Astrocyte of the spinal cord (primary cell): ENCODE results near the gene GPX2.

Source experiments
- DNase-seq: peaks from one replicate; pipeline ENCODE4 v3.0.0; 2011; ENCODE audit warnings: low read depth, low spot score
- H3K4me3 ChIP-seq: 2 replicates; pipeline ENCODE4 v1.5.1; 2011; ENCODE audit warnings: low read depth, mild to moderate bottlenecking, low read length, moderate library complexity
- in situ Hi-C: cut with HindIII; loops from 2 replicates; pipeline ENCODE4 v1.10.0; 2017; ENCODE audit warnings: low sequenced_read_pairs
- TF ChIP-seq, protein P1 (sequence below): IDR thresholded peaks from 2 replicates; pipeline ENCODE4 v1.5.1; 2012; ENCODE audit warnings: low read depth, mild to moderate bottlenecking, low read length, inconsistent platforms

Gene GPX2

DNA sequence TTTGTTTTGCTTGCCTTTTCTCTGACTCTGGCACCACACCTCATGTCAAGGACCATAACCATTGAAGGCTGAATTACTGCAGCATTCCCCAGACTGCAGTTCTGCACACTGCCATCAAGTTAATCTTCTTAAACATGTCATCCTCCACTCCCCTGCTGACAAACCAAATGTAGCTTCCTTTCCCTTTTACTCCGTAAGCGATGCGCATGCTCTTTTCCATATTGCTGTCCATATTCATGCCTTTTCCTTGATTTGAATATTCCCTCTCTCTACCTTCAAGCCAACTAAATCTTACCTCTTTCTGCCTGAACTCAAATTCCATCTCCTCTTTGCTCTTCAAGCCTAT, 13.6 kb downstream of the GPX2 start:
- TF ChIP-seq, protein P1, sequence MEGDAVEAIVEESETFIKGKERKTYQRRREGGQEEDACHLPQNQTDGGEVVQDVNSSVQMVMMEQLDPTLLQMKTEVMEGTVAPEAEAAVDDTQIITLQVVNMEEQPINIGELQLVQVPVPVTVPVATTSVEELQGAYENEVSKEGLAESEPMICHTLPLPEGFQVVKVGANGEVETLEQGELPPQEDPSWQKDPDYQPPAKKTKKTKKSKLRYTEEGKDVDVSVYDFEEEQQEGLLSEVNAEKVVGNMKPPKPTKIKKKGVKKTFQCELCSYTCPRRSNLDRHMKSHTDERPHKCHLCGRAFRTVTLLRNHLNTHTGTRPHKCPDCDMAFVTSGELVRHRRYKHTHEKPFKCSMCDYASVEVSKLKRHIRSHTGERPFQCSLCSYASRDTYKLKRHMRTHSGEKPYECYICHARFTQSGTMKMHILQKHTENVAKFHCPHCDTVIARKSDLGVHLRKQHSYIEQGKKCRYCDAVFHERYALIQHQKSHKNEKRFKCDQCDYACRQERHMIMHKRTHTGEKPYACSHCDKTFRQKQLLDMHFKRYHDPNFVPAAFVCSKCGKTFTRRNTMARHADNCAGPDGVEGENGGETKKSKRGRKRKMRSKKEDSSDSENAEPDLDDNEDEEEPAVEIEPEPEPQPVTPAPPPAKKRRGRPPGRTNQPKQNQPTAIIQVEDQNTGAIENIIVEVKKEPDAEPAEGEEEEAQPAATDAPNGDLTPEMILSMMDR = no peak
- no peak overlapping the region for H3K4me3 ChIP-seq
- in situ Hi-C loops = no loop called here
- DNase-seq = no peak

- no peak for DNase-seq
- in situ Hi-C loops = no loop called here
- no peak overlapping the region for H3K4me3 ChIP-seq
- TF ChIP-seq, protein P1 = no peak
Measured at GRCh38 chr14:64928239-64929013, 14.1 kb downstream of the GPX2 start.

- no peak overlapping the region for H3K4me3 ChIP-seq
- no peak for DNase-seq
- in situ Hi-C loops = no loop called here
- TF ChIP-seq, protein P1 = no peak
Measured at GRCh38 chr14:64927031-64927430, 15.5 kb downstream of the GPX2 start.

DNA sequence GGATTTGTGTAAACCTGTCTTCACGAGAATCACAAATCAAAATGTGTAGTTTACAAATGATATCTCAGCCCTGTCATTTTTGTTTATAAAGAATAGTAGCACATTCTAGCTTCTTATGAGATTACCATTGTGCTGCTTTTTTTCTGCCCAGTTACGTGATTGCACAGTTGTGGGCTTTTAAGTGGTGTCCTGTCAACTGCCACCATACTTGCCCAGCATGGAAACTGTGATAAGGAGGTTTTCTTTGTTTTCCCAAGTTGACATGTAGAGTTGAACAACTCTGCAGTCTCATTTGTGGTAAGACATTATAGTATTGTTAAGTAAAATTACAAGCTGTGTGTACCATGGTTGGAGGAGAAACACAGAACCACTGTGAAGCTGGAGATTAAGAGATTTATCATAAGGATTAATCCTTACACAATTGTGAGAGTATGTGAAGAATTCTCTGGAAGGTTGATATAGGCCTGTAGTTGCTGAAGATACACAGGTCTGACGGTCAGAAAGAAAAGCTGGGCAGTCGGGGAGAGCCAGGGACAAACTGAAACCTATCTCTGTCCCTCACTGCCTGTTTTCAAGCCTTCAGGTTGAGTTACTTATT, 16.0 kb downstream of the GPX2 start:
- DNase-seq = no peak
- TF ChIP-seq, protein P1 = no peak
- in situ Hi-C loops = no loop called here
- no peak overlapping the region for H3K4me3 ChIP-seq

DNA sequence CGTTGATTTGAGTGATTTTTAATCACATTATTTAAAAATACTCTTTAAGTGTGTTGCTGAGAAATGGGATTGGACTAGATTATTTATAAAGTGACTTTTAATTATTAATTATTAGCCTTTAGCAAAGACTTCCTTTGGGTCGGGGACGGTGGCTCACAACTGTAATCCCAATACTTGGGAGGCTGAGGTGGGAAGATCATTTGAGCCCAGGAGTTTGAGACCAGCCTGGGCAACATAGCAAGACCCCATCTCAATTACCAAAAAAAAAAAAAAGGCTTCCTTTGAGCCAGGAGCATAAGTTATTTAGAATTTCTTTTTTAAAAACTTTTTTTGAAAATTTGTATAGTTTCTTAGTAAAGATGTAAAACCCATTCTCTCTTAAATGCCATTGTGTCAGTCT, 19.5 kb downstream of the GPX2 start:
- TF ChIP-seq, protein P1 = no peak
- no peak for DNase-seq
- in situ Hi-C loops = no loop called here

DNA sequence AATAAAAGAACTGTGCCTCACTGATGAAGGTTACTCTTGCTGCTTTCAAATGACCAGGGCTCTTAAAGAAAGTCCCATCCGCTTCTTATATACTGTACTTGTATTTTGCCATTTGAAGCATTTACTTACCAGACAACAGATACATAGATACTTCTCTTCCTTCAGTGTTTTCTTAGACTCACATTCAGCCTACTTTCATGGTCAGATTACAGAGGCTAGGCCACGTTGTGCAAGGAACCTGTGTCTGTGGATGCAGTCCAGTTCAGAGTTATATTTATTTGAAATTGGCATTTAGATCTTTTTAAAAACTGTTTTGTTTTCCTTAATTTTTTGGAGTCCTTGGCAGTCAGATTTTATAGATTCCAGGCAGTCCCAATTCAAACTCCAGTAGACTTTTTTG, 22.1 kb downstream of the GPX2 start:
- in situ Hi-C loops = no loop called here
- TF ChIP-seq, protein P1 = no peak
- no peak overlapping the region for H3K4me3 ChIP-seq
- DNase-seq = no peak

More for the DNA sequence above, 19.5 kb downstream of the GPX2 start:
- H3K4me3 ChIP-seq = no peak overlapping the region
